Sigmoid colon (tissue), 7 donors: ENCODE measurements around the gene TNNT3. TPM values are rescaled to one million over a fixed set of nuclear protein-coding genes. Genes with fewer than 3 reads are reported as not detected.
"Not testable (repeated sequence)": the region's sequence is repeated elsewhere in the genome, so short reads cannot be mapped to it uniquely, and the experiment has no call there.

ENCODE experiments used
- DNase-seq: peaks from one replicate; pipeline ENCODE4 v3.0.0-alpha.2; 2019
- H3K27ac ChIP-seq, 4 donors: fragments of 200-600 bp; sonication (generic); one replicate each; pipeline ENCODE4 v1.5.1; 2016 to 2019; ENCODE audit warnings: mild to moderate bottlenecking in 1 of 4
- H3K27me3 ChIP-seq, 3 donors: fragments of 200-600 bp; sonication (generic); one replicate each; pipeline ENCODE4 v1.5.1; 2019; ENCODE audit warnings: mild to moderate bottlenecking in 1 of 3
- H3K36me3 ChIP-seq, 4 donors: fragments of 200-600 bp; sonication (generic); one replicate each; pipeline ENCODE4 v1.5.1; 2016 to 2019
- H3K4me1 ChIP-seq, 4 donors: fragments of 200-600 bp; sonication (generic); one replicate each; pipeline ENCODE4 v1.5.1; 2017 to 2019
- H3K4me3 ChIP-seq, 4 donors: fragments of 200-600 bp; sonication (generic); one replicate each; pipeline ENCODE4 v1.5.1; 2017 to 2019; ENCODE audit warnings: mild to moderate bottlenecking in 2 of 4, moderate library complexity in 1 of 4
- H3K9me3 ChIP-seq, 4 donors: fragments of 200-600 bp in 3 of 4; sonication (generic) in 3 of 4; one replicate each; pipeline versions ENCODE4 v1.5.1 to v1.6.1; 2013 to 2019
- CTCF ChIP-seq, 4 experiments: fragments of 450-650 bp in 3 of 4; fragments of 200-600 bp in 1 of 4; IDR thresholded peaks; one replicate each; pipeline ENCODE4 v1.5.1; 2016 to 2019; ENCODE audit warnings: antibody characterized with exemption in 4 of 4, mild to moderate bottlenecking in 3 of 4, moderate library complexity in 2 of 4
- EP300 ChIP-seq, 4 donors: sonication (generic); formaldehyde crosslinking; IDR thresholded peaks; one replicate each; pipeline ENCODE4 v1.6.1; 2017; ENCODE audit warnings: antibody characterized with exemption in 4 of 4
- POLR2A ChIP-seq, 2 donors: fragments of 450-650 bp; IDR thresholded peaks; one replicate each; pipeline ENCODE4 v1.6.1; 2016; ENCODE audit warnings: antibody characterized with exemption in 2 of 2, mild to moderate bottlenecking in 2 of 2, moderate library complexity in 2 of 2
- POLR2AphosphoS5 ChIP-seq, 4 donors: sonication (generic); formaldehyde crosslinking; IDR thresholded peaks; one replicate each; pipeline ENCODE4 v1.6.1; 2017; ENCODE audit warnings: antibody characterized with exemption in 4 of 4
- whole genome bisulfite sequencing, 2 donors: extraction: QIAGEN DNeasy Blood & Tissue Kit; methylation state at CpG; one replicate each; pipeline ENCODE4 v1.1.7; 2013; 5-methylcytosine and 5-hydroxymethylcytosine counted together
- intact Hi-C: fragments of 100-400 bp; cut with DNase I; formaldehyde crosslinking; loops from one replicate; pipeline ENCODE4 v1.15.1; 2023
- polyA plus RNA-seq, 3 donors: library from polyadenylated mRNA; stranded (reverse); fragments of 200-250 nt; gene quantifications; one replicate each; pipeline ENCODE4 v1.2.3, GENCODE V29; 2013
- total RNA-seq, 4 donors: library from RNA; depleted of rRNA; stranded (reverse); fragments of >200 nt; gene quantifications; one replicate each; pipeline ENCODE4 v1.1.0, GENCODE V29; 2016
- donor health status: healthy with polysubstance abuse.
- donor health status: Bipolar disorder and iron deficiency.
- donor health status: healthy.

Gene TNNT3
- total and polyA plus RNA-seq, 7 donors: 1.2 to 17.2 (median 4.4) TPM; not detected in 1

GRCh38 chr11:1872267-1872985 lies 47.1 kb upstream of the TNNT3 start:
- H3K27ac ChIP-seq: peak overlapping the region in 3 of 4 donors; percentile 27 to 69 (median 41)
- no peaks in the 10 kb centered on the region for H3K36me3 ChIP-seq
- peak; percentile 67 for DNase-seq
- WGBS, 2 donors: 60 to 84% methylated on average over 25 of the region's 25 CpGs
- peak overlapping the region in 1 of 4 donors; percentile 28 for H3K4me3 ChIP-seq
- intact Hi-C loops: no loop called here
- H3K4me1 ChIP-seq: peaks cover 0 to 38% (median 37%) of the 10 kb centered on the region in 4 donors
- peaks cover 0 to 37% (median 29%) of the 10 kb centered on the region in 3 donors for H3K27me3 ChIP-seq
- TF ChIP-seq CTCF (IDR thresholded peaks at IDR 0.05) (no peak), POLR2A (IDR thresholded peaks at IDR 0.05) (no peak), POLR2AphosphoS5 (IDR thresholded peaks at IDR 0.05) (no peak), EP300 (IDR thresholded peaks at IDR 0.05) (no peak)
- H3K9me3 ChIP-seq: no peaks in the 10 kb centered on the region

DNA sequence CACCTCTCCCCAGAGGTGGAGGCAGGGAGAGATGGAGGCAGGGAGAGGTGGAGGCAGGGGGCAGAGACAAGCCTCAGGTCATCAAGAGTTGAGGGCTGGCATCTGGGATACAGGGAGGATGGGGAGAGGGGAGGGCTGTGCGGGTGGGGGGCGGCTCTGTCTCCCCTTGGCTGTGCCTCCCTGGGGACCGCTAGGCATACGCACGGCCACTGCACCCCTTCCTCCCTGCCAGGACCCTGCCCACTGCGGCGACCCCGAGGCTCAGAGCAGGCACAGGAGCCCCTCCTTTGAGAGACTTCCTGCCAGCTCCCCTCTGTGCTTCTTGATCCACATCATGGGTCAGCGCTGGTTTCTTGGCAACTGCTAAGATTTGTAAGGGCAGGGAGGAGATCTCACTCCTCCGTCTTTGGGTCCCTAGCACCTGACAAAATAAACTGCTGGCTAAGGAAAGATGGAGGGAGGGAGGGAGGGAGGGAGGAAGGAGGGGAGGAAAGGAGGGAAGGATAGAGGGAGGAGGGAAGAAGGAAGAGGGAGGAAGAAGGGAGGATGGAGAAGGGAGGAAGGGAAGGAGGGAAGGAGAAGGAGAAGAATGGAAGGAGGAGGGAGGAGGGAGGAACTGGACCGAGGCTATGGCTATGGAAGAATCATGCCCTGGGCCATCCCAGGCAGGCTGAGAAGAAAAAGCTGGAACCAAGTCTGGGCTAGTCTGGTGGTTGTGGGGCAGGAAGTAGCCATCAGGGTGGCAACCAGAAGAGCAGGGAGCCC lies 46.3 kb upstream of the TNNT3 start:
- intact Hi-C loops: no loop called here
- DNase-seq: peak; percentile 68
- H3K27ac ChIP-seq: peak overlapping the region in 3 of 4 donors; percentile 27 to 69 (median 41)

DNA sequence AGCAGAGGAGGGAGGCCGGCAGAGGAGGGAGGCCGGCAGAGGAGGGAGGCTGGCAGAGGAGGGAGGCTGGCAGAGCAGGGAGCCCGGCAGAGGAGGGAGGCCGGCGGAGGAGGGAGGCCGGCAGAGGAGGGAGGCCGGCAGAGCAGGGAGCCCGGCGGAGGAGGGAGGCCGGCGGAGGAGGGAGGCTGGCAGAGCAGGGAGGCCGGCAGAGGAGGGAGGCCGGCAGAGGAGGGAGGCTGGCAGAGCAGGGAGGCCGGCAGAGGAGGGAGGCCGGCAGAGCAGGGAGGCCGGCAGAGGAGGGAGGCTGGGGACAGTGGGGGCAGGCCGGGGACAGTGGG lies 45.7 kb upstream of the TNNT3 start:
- Histone ChIP-seq H3K4me1 (peaks cover 0 to 43% (median 36%) of the 10 kb centered on the region in 4 donors), H3K27me3 (peaks cover 0 to 37% (median 29%) of the 10 kb centered on the region in 3 donors), H3K27ac (peak overlapping the region in 2 of 4 donors; percentile 31 to 69)
- H3K4me3 ChIP-seq, intact Hi-C loops, H3K9me3 ChIP-seq, H3K36me3 ChIP-seq: not testable (repeated sequence)
- DNase-seq: peak; percentile 18
- 88 to 89% methylated on average over 17 of the region's 17 CpGs for WGBS, 2 donors

More for the DNA sequence above, 46.3 kb upstream of the TNNT3 start:
- Histone ChIP-seq H3K9me3 (no peaks in the 10 kb centered on the region), H3K4me3 (no peak overlapping the region), H3K4me1 (peaks cover 0 to 43% (median 36%) of the 10 kb centered on the region in 4 donors), H3K36me3 (no peaks in the 10 kb centered on the region), H3K27me3 (peaks cover 0 to 37% (median 29%) of the 10 kb centered on the region in 3 donors)
- TF ChIP-seq POLR2A (IDR thresholded peaks at IDR 0.05): no peak
- no peak for TF ChIP-seq POLR2AphosphoS5 (IDR thresholded peaks at IDR 0.05)
- TF ChIP-seq CTCF (IDR thresholded peaks at IDR 0.05): no peak
- no peak for TF ChIP-seq EP300 (IDR thresholded peaks at IDR 0.05)
- 41 to 52% methylated on average over 11 of the region's 11 CpGs for WGBS, 2 donors

- 59 to 83% methylated on average over 17 of the region's 17 CpGs for WGBS, 2 donors
- Histone ChIP-seq H3K27me3 (peaks cover 0 to 32% (median 25%) of the 10 kb centered on the region in 3 donors), H3K27ac (peak overlapping the region; percentile 28 to 78 (median 60)), H3K4me1 (peaks cover 0 to 43% (median 36%) of the 10 kb centered on the region in 4 donors)
- H3K9me3 ChIP-seq, intact Hi-C loops, H3K4me3 ChIP-seq, H3K36me3 ChIP-seq: not testable (repeated sequence)
- peak; percentile 66 for DNase-seq
These were observed 44.9 kb upstream of the TNNT3 start for GRCh38 chr11:1874441-1875092.

DNA sequence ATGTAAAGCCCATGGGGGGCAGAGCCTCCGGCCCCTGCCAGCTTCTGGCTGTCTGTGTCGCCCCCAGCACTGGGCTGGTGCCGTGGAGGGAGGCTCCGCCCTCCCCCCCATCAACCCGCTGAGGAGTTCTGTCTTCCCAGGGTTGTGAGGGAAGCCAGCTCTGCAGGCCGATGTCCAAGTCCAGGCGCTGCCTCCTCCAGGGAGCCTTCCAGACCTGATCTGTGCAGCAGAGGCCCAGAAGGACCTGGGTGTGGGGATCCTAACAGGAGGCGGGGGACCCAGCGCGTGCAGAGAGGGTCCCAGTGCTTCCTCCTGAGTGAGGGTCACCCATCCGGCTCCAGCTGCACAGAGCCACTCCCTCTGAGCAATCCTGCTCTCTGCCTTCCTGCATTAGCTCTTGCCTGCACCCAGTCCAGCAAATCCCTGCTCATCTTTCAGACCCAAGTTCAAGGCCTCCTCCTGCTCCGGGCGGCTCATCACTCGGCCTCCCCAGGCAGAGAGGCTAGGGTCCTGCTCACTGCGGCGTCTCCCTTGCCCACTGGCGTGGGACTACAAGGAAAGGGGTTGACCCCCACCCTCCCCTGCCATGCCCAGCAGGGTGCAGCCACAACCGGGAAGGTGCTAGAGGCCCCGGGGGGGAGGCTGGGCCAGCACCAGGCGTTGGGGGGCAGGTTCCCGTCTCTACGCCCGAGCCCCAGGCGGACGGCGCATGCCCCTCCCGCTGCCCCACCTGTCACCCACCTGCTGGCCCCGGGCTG lies 44.2 kb upstream of the TNNT3 start:
- no peak overlapping the region for H3K4me3 ChIP-seq
- WGBS, 2 donors: 30 to 56% methylated on average over 28 of the region's 28 CpGs
- no peaks in the 10 kb centered on the region for H3K9me3 ChIP-seq
- H3K36me3 ChIP-seq: no peaks in the 10 kb centered on the region
- DNase-seq: peak; percentile 66
- peak overlapping the region; percentile 28 to 78 (median 60) for H3K27ac ChIP-seq
- intact Hi-C loops: no loop called here
- H3K27me3 ChIP-seq: peaks cover 0 to 25% (median 21%) of the 10 kb centered on the region in 3 donors
- H3K4me1 ChIP-seq: peaks cover 0 to 45% (median 37%) of the 10 kb centered on the region in 4 donors
- TF ChIP-seq POLR2AphosphoS5 (IDR thresholded peaks at IDR 0.05) (no peak), EP300 (IDR thresholded peaks at IDR 0.05) (no peak), CTCF (IDR thresholded peaks at IDR 0.05) (no peak), POLR2A (IDR thresholded peaks at IDR 0.05) (no peak)

GRCh38 chr11:1875851-1876301 lies 43.6 kb upstream of the TNNT3 start:
- intact Hi-C loops, H3K36me3 ChIP-seq, H3K9me3 ChIP-seq, DNase-seq: not testable (repeated sequence)
- peaks cover 0 to 46% (median 38%) of the 10 kb centered on the region in 4 donors for H3K4me1 ChIP-seq
- peak overlapping the region in 1 of 4 donors; percentile 2 for H3K4me3 ChIP-seq
- H3K27me3 ChIP-seq: peaks cover 0 to 20% (median 16%) of the 10 kb centered on the region in 3 donors
- WGBS, 2 donors: 46 to 70% methylated on average over 13 of the region's 13 CpGs
- H3K27ac ChIP-seq: peak overlapping the region; percentile 24 to 78 (median 66)
